ENCODE results near the gene NCF2.

GRCh38 chr1:183554577-183554976 is 35.7 kb downstream of the NCF2 start:
- TF ChIP-seq CTCF (IDR thresholded peaks at IDR 0.05; ENCODE audit: insufficient read depth, low read length) (no peak), POLR2AphosphoS5 (IDR thresholded peaks at IDR 0.05; ENCODE audit: low read depth) (no peak), GABPA (IDR thresholded peaks at IDR 0.05; ENCODE audit: low read depth) (no peak), REST (IDR thresholded peaks at IDR 0.05; ENCODE audit: insufficient replicate concordance, low read depth) (no peak), SPI1 (IDR thresholded peaks at IDR 0.05; ENCODE audit: borderline replicate concordance, low read depth) (peak; percentile 93)
